ENCODE data around the gene NRN1L. TPM values are rescaled to one million over a fixed set of nuclear protein-coding genes. Genes with fewer than 3 reads are reported as not detected.

The NRN1L gene
- total and polyA plus RNA-seq, 2 of the 4 experiments (the other 2 are of a cell fraction) = 0.27 TPM; not detected in 1

GRCh38 chr16:67878846-67879245 is 5.8 kb upstream of the NRN1L start:
- peaks cover 19 to 43% of the 10 kb centered on the region in 2 experiments for H3K79me1 ChIP-seq (ENCODE audit: low read depth in 1 of 2, low read length in 2 of 2)
- 91% methylated on average over 5 of the region's 9 CpGs; no CpG with 5 or more reads in 1 of the 2 experiments for WGBS, 2 experiments (ENCODE audit: extremely low coverage in 2 of 2, insufficient read length in 1 of 2)
- POLR2A ChIA-PET (ENCODE audit: unreplicated experiment) = interaction anchor here (0.6 kb wide), 1 partner anchor 9 kb away, joined by 5 read pairs; no protein-coding TSS in a partner anchor
- H3K4me2 ChIP-seq (ENCODE audit: low read depth, low read length) = no peak overlapping the region
- H2BK20ac ChIP-seq (ENCODE audit: low read depth, low read length) = no peak overlapping the region
- H3K14ac ChIP-seq (replicated peaks; ENCODE audit: low read depth, low read length) = no peak overlapping the region
- H3K23ac ChIP-seq (ENCODE audit: low read depth, low read length) = no peak overlapping the region
- H4K5ac ChIP-seq (ENCODE audit: low read depth, low read length) = no peak overlapping the region
- H3K27ac ChIP-seq (ENCODE audit: insufficient read depth, low read length) = no peak overlapping the region
- intact Hi-C loops (cut with micrococcal nuclease) (no loop called here), dilution Hi-C loops (cut with HindIII; ENCODE audit: low sequenced_read_pairs, unreplicated experiment) (no loop called here), in situ Hi-C loops (cut with MboI; ENCODE audit: low sequenced_read_pairs) (no loop called here)
- H2AK9ac ChIP-seq (replicated peaks; ENCODE audit: low read depth, low read length, poor library complexity) = peak overlapping the region; percentile 58
- H4K91ac ChIP-seq (ENCODE audit: insufficient read depth, low read depth, low read length) = no peak overlapping the region
- H3K27me3 ChIP-seq (ENCODE audit: control insufficient read depth, insufficient read depth, low read length) = no peaks in the 10 kb centered on the region
- peaks cover 55% of the 10 kb centered on the region for H4K20me1 ChIP-seq (ENCODE audit: insufficient read depth, low read length)
- no TSS peak for BruUV-seq (replicated peaks)
- H2AFZ ChIP-seq (replicated peaks; ENCODE audit: low read length, poor library complexity) = no peak overlapping the region
- no peak overlapping the region for H3K4ac ChIP-seq (ENCODE audit: low read depth, low read length)
- no peak for DNase-seq
- peaks cover 80% of the 10 kb centered on the region for H3K36me3 ChIP-seq (ENCODE audit: control insufficient read depth, insufficient read depth, low read length)
- H2BK5ac ChIP-seq (ENCODE audit: low read depth, low read length, poor library complexity, severe bottlenecking) = no peak overlapping the region
- no peaks in the 10 kb centered on the region for H3K9me3 ChIP-seq (ENCODE audit: control insufficient read depth, insufficient read depth, low read length)
- no peak overlapping the region for H2AK5ac ChIP-seq (ENCODE audit: low read depth, low read length)
- H4K8ac ChIP-seq (ENCODE audit: low read depth in 2 of 2, low read length in 2 of 2) = no peak overlapping the region
- no peak overlapping the region for H3K18ac ChIP-seq (ENCODE audit: low read depth, low read length)
- CTCF ChIA-PET = no interaction called here
- peaks cover 8% of the 10 kb centered on the region for H3K4me1 ChIP-seq (ENCODE audit: control insufficient read depth, insufficient read depth, low read length)
- TF ChIP-seq MAFK (IDR thresholded peaks at IDR 0.05; ENCODE audit: low read depth, low read length) (no peak), POLR2A (IDR thresholded peaks at IDR 0.05; ENCODE audit: low read depth, low read length) (no peak), RFX5 (IDR thresholded peaks at IDR 0.05; ENCODE audit: low read depth, low read length) (no peak), SMC3 (IDR thresholded peaks at IDR 0.05; ENCODE audit: low read depth, low read length) (no peak), MAZ (IDR thresholded peaks at IDR 0.05; ENCODE audit: borderline replicate concordance, low read depth, low read length) (no peak)
- H3K56ac ChIP-seq (ENCODE audit: extremely low read depth, insufficient read depth, low read length) = no peak overlapping the region
- no peak for ATAC-seq (ENCODE audit: low read depth)
- no peak overlapping the region for H2BK120ac ChIP-seq (ENCODE audit: low read depth, low read length)
- H3K9ac ChIP-seq (ENCODE audit: low read depth, low read length) = no peak overlapping the region
- H3K9me1 ChIP-seq (ENCODE audit: insufficient read depth, low read length) = peaks cover 18% of the 10 kb centered on the region
- H3K4me3 ChIP-seq (ENCODE audit: insufficient read depth, low read depth, low read length) = no peak overlapping the region
- no peak overlapping the region for H2BK15ac ChIP-seq (ENCODE audit: low read depth, low read length)
